Neural progenitor cell (in vitro differentiated cells): ENCODE measurements around the gene PRKCH.

Experiments
- CTCF ChIP-seq: fragments of 200-600 bp; sonication (generic); IDR thresholded peaks from 2 replicates; pipeline ENCODE4 v1.5.1; 2017; ENCODE audit warnings: antibody characterized with exemption, mild to moderate bottlenecking
- EZH2phosphoT487 ChIP-seq: fragments of 200-600 bp; sonication (generic); IDR thresholded peaks from 2 replicates; pipeline ENCODE4 v1.6.1; 2017; ENCODE audit warnings: antibody characterized with exemption

DNA sequence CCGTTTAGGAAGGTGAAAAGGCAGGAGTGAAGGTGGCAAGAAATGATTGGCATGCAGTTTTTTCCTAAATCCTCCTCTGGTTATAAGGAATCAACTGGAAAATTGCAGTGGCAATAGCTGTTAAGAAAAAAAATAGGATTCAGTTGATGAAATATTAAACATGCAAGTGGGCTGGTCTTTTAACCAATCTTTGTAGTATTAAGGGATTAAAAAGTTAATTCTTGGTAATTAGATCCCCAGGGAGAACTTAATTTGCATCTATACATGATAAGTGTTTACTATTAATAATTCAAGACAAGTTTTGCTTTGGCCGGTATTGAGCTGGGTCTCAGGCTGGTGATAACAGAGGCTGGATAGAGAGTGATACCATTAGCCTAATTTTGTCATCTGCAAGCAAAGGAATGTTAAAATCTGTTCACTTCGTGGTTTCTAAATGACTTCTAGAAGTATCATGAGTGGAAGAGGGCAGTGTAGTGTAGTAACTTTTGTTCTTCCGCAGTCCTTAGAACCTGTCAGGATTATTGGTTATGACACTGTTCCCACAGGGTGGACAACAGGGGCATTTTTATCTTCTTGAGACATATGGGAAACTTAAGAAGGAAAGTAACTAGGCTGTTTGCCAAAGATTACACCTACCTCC lies 118.5 kb downstream of the PRKCH start:
- no peak for TF ChIP-seq CTCF
- TF ChIP-seq EZH2phosphoT487 = no peak
